GM19239 (cell line): Measurements from ENCODE around the gene IL17RB.

Source experiments
- DNase-seq: peaks from one replicate; pipeline ENCODE4 v3.0.0; 2011; ENCODE audit warnings: low spot score; ENCODE audit not compliant: insufficient read length
- FAIRE-seq: peaks from 2 replicates; lab custom pipeline; 2011; peaks lifted over from hg19 to GRCh38; lab: Jason Lieb, UNC

Gene IL17RB

GRCh38 chr3:53892286-53892637 is 45.9 kb downstream of the IL17RB start:
- DNase-seq = no peak
- no peak for FAIRE-seq

GRCh38 chr3:53899750-53900149 is 53.4 kb downstream of the IL17RB start:
- DNase-seq (no peak), FAIRE-seq (no peak)

GRCh38 chr3:53900666-53901331 is 54.4 kb downstream of the IL17RB start:
- FAIRE-seq (no peak), DNase-seq (no peak)

GRCh38 chr3:53902067-53902466 is 55.7 kb downstream of the IL17RB start:
- DNase-seq (no peak), FAIRE-seq (no peak)

GRCh38 chr3:53902711-53903110 is 56.3 kb downstream of the IL17RB start:
- DNase-seq (no peak), FAIRE-seq (no peak)

GRCh38 chr3:53913401-53913800 is 67.0 kb downstream of the IL17RB start:
- FAIRE-seq = no peak
- DNase-seq = no peak
